ENCODE data around the gene APOBEC3C.

Gene APOBEC3C

DNA sequence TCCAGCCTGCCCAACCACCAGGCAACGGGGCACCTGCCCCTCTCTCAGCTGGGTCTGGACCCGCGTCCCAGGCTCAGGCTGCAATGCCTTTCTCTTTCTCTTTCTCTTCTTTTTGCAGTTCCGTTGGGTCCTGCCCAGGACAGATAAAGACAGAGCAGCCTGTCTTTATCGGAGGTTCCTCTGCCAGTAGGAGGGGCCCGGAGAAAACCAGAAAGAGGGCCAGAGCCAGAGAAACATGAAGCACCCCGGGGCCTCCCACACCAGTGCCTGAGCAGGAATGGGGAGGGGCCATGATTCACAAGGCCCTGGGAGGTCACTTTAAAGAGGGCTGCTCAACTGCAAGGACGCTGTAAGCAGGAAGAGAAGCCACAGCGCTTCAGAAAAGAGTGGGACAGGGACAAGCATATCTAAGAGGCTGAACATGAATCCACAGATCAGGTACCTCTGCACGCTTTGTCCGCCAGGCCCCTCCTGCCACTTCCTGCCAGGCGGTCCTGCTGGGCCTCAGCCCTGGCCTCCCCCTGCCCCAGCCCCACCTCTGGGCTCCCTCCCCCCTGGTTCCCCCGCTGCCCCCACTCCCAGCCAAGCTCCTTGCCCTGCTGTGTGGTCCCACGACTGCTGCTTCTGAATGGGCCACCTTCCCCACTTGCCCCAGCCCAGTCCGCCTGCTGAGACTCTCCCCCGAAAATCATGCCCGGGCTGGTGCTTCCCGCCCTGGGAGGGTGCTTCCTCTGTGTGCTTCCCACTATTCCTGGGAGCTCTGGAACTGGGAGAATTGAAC is at the start of gene APOBEC3C:
Gene APOBEC3C (plus strand): TSS at position 316 of the 781 bp plus-strand sequence. CDS start 106 bp downstream, at position 422.
- no peak for DNase-seq (ENCODE audit: low read depth, low spot score)
- no peaks in the 10 kb centered on the region for H3K27me3 ChIP-seq (ENCODE audit: insufficient read depth, insufficient read length)
- TF ChIP-seq ZNF274 (IDR thresholded peaks at IDR 0.05; ENCODE audit: low read depth, low read length) (no peak), SUZ12 (IDR thresholded peaks at IDR 0.05; ENCODE audit: extremely low read depth, insufficient read depth, insufficient read length) (no peak)
- H3K36me3 ChIP-seq (ENCODE audit: insufficient read depth, insufficient read length, low read length) = peaks cover 2% of the 10 kb centered on the region
- peak within 1 kb of the TSS; percentile 39 for H3K4me3 ChIP-seq (ENCODE audit: insufficient read length, low read depth)
- peak within 1 kb of the TSS; percentile 51 for H3K9ac ChIP-seq (ENCODE audit: insufficient read length, low read depth)
- H3K9me3 ChIP-seq (ENCODE audit: insufficient read depth, low read length) = no peaks in the 10 kb centered on the region
- peaks cover 11% of the 10 kb centered on the region for H3K4me1 ChIP-seq (ENCODE audit: insufficient read depth, insufficient read length)

DNA sequence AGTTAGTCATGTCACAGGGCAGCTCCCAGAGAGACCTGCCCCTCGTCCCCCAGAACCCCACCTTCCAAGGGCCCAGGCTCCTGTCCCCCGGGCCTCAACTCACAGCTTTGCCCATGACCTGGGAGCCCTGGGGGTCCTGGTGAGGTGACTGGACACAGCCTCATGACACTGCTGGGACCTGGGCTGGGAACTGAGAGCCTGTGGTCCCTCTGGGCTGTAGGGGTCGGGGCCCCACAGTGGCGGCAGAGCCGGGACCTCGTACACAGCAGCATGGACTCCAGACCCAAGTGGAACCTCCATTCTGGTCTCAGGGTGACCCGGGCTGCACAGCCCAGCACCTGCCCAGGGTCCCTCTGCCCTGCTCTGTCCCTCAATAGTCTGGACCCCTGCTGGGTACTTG is 49.8 kb upstream of the APOBEC3C start:
- no peak for DNase-seq (ENCODE audit: low read depth, low spot score)
- Histone ChIP-seq H3K4me1 (ENCODE audit: insufficient read depth, insufficient read length) (no peaks in the 10 kb centered on the region), H3K4me3 (ENCODE audit: insufficient read length, low read depth) (no peak overlapping the region), H3K9ac (ENCODE audit: insufficient read length, low read depth) (no peak overlapping the region), H3K9me3 (ENCODE audit: insufficient read depth, low read length) (no peaks in the 10 kb centered on the region), H3K36me3 (ENCODE audit: insufficient read depth, insufficient read length, low read length) (no peaks in the 10 kb centered on the region), H3K27me3 (ENCODE audit: insufficient read depth, insufficient read length) (peaks cover 3% of the 10 kb centered on the region)
- no peak for TF ChIP-seq ZNF274 (IDR thresholded peaks at IDR 0.05; ENCODE audit: low read depth, low read length)
- TF ChIP-seq SUZ12 (IDR thresholded peaks at IDR 0.05; ENCODE audit: extremely low read depth, insufficient read depth, insufficient read length) = no peak
- TF ChIP-seq YY1 (IDR thresholded peaks at IDR 0.05; ENCODE audit: insufficient read depth, insufficient read length) = no peak

GRCh38 chr22:38964989-38965388 is 49.1 kb upstream of the APOBEC3C start:
- no peak for DNase-seq (ENCODE audit: low read depth, low spot score)
- TF ChIP-seq YY1 (IDR thresholded peaks at IDR 0.05; ENCODE audit: insufficient read depth, insufficient read length) (no peak), SUZ12 (IDR thresholded peaks at IDR 0.05; ENCODE audit: extremely low read depth, insufficient read depth, insufficient read length) (no peak)
- no peak overlapping the region for H3K4me3 ChIP-seq (ENCODE audit: insufficient read length, low read depth)
- no peak overlapping the region for H3K9ac ChIP-seq (ENCODE audit: insufficient read length, low read depth)
- no peaks in the 10 kb centered on the region for H3K4me1 ChIP-seq (ENCODE audit: insufficient read depth, insufficient read length)
- H3K36me3 ChIP-seq (ENCODE audit: insufficient read depth, insufficient read length, low read length) = no peaks in the 10 kb centered on the region
- no peaks in the 10 kb centered on the region for H3K9me3 ChIP-seq (ENCODE audit: insufficient read depth, low read length)
- no peaks in the 10 kb centered on the region for H3K27me3 ChIP-seq (ENCODE audit: insufficient read depth, insufficient read length)

DNA sequence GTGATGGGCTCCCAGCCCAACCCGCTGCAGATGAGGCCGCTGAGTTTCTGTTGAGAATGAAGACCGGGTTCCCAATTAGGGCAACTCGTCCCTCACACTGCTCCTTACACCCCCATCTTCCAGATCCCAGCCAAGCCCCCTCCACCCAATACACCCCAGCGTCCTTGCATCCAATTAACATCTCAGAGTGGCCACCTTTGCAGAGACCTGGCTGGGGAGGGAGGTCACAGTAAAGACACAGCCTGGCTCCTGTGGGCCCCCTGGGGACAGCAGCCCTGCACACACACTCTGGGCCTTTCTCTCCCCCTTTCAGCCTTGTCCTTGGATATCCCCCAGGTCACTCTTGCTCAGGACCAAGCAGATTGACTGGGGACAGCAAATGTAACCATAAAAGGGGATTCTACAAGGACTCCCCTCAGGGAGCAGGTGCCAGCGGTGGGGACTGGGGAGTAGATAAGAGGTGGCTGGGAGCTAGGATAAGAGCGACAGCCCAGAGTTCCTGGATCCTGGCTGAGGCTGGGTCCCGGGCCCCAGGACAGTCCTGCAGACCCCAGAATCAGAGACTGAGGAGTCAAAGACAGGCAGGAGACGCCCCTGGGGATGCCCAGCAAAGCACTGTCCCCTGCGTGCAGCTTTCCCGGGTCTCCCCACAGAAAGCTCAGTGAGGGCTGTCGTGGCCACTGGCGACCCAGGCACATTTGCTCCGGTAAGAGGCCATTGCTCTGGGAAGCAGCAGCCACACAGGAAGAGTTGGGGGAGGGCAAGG is 48.3 kb upstream of the APOBEC3C start:
- no peak for TF ChIP-seq YY1 (IDR thresholded peaks at IDR 0.05; ENCODE audit: insufficient read depth, insufficient read length)
- no peak for TF ChIP-seq ZNF274 (IDR thresholded peaks at IDR 0.05; ENCODE audit: low read depth, low read length)
- no peak for TF ChIP-seq SUZ12 (IDR thresholded peaks at IDR 0.05; ENCODE audit: extremely low read depth, insufficient read depth, insufficient read length)

DNA sequence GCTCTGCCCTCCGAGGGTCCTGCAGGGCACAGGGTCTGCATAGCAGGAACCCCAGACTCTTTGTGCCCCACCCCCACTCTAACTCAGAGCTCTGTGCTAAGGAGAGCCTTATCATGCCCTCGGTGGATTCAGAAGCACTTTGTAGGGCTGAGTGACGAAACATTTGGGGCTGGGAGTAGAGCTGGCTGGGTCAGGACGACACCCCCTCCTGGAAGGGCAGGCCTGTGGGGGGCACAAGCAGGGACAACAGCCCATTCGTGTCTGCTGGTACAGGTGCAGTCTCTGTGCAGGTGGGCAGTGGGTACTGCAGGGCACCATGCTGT is 47.7 kb upstream of the APOBEC3C start:
- Histone ChIP-seq H3K27me3 (ENCODE audit: insufficient read depth, insufficient read length) (no peaks in the 10 kb centered on the region), H3K36me3 (ENCODE audit: insufficient read depth, insufficient read length, low read length) (no peaks in the 10 kb centered on the region), H3K4me3 (ENCODE audit: insufficient read length, low read depth) (no peak overlapping the region), H3K9ac (ENCODE audit: insufficient read length, low read depth) (no peak overlapping the region), H3K9me3 (ENCODE audit: insufficient read depth, low read length) (no peaks in the 10 kb centered on the region), H3K4me1 (ENCODE audit: insufficient read depth, insufficient read length) (no peaks in the 10 kb centered on the region)
- no peak for DNase-seq (ENCODE audit: low read depth, low spot score)
- TF ChIP-seq SUZ12 (IDR thresholded peaks at IDR 0.05; ENCODE audit: extremely low read depth, insufficient read depth, insufficient read length) (no peak), ZNF274 (IDR thresholded peaks at IDR 0.05; ENCODE audit: low read depth, low read length) (no peak), YY1 (IDR thresholded peaks at IDR 0.05; ENCODE audit: insufficient read depth, insufficient read length) (no peak)

More for the DNA sequence above, 48.3 kb upstream of the APOBEC3C start:
- DNase-seq (ENCODE audit: low read depth, low spot score) = no peak
- Histone ChIP-seq H3K4me1 (ENCODE audit: insufficient read depth, insufficient read length) (no peaks in the 10 kb centered on the region), H3K27me3 (ENCODE audit: insufficient read depth, insufficient read length) (no peaks in the 10 kb centered on the region), H3K9me3 (ENCODE audit: insufficient read depth, low read length) (no peaks in the 10 kb centered on the region), H3K4me3 (ENCODE audit: insufficient read length, low read depth) (no peak overlapping the region), H3K9ac (ENCODE audit: insufficient read length, low read depth) (no peak overlapping the region), H3K36me3 (ENCODE audit: insufficient read depth, insufficient read length, low read length) (no peaks in the 10 kb centered on the region)

DNA sequence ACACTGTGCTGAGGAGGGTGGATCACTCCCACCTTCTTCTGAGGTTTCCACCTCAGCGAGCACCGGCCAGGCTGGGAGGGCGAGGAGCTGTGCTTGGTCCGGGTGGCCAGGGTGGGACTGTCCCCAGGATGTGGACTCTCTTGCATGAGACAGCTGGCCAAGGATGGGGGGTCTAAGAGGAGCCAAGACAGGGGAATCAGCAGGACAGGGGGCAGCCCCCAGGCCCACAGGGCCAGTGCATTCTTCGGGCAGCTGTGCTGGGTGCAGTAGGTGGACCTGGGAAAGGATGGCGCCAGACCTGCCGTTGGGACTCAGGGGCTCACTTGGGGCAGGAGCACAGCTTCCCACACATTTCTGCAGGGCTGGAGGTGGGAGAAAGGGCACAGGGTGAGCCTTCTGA is 47.1 kb upstream of the APOBEC3C start:
- no peak for DNase-seq (ENCODE audit: low read depth, low spot score)
- Histone ChIP-seq H3K27me3 (ENCODE audit: insufficient read depth, insufficient read length) (no peaks in the 10 kb centered on the region), H3K36me3 (ENCODE audit: insufficient read depth, insufficient read length, low read length) (no peaks in the 10 kb centered on the region), H3K9me3 (ENCODE audit: insufficient read depth, low read length) (no peaks in the 10 kb centered on the region), H3K9ac (ENCODE audit: insufficient read length, low read depth) (no peak overlapping the region), H3K4me3 (ENCODE audit: insufficient read length, low read depth) (no peak overlapping the region), H3K4me1 (ENCODE audit: insufficient read depth, insufficient read length) (no peaks in the 10 kb centered on the region)
- TF ChIP-seq SUZ12 (IDR thresholded peaks at IDR 0.05; ENCODE audit: extremely low read depth, insufficient read depth, insufficient read length) (no peak), YY1 (IDR thresholded peaks at IDR 0.05; ENCODE audit: insufficient read depth, insufficient read length) (no peak), ZNF274 (IDR thresholded peaks at IDR 0.05; ENCODE audit: low read depth, low read length) (no peak)
